A673 (cell line): ENCODE results near the gene RNF25.

Source experiments
- CTCF ChIP-seq: fragments of 300-800, 200-600 bp; sonication (generic); conservative IDR thresholded peaks from 2 replicates; pipeline ENCODE4 v1.5.1; 2017; ENCODE audit warnings: low read depth, mild to moderate bottlenecking, antibody characterized with exemption, low read length, moderate library complexity, mixed read lengths
- EZH2 ChIP-seq: fragments of 200-600 bp; sonication (generic); IDR thresholded peaks from 2 replicates; pipeline ENCODE4 v1.6.1; 2017; ENCODE audit warnings: borderline replicate concordance, low read depth, mild to moderate bottlenecking, mixed read lengths, antibody characterized with exemption, low read length; ENCODE audit not compliant: poor library complexity, severe bottlenecking

GRCh38 chr2:218618102-218618860 lies 53.5 kb downstream of the RNF25 start:
- TF ChIP-seq CTCF: 0 out of 2 replicates have a peak, but pooled peaks have one; percentile 33
- TF ChIP-seq EZH2: no peak
